ENCODE data around the gene BUD23. TPM values are rescaled to one million over a fixed set of nuclear protein-coding genes. Genes with fewer than 3 reads are reported as not detected.
A peak's percentile ranks its signal among the peaks of the same experiment; 100 is the strongest.

Gene BUD23
- total and polyA plus RNA-seq, 2 experiments from 2014 or later, result 62.1 to 117 TPM

DNA sequence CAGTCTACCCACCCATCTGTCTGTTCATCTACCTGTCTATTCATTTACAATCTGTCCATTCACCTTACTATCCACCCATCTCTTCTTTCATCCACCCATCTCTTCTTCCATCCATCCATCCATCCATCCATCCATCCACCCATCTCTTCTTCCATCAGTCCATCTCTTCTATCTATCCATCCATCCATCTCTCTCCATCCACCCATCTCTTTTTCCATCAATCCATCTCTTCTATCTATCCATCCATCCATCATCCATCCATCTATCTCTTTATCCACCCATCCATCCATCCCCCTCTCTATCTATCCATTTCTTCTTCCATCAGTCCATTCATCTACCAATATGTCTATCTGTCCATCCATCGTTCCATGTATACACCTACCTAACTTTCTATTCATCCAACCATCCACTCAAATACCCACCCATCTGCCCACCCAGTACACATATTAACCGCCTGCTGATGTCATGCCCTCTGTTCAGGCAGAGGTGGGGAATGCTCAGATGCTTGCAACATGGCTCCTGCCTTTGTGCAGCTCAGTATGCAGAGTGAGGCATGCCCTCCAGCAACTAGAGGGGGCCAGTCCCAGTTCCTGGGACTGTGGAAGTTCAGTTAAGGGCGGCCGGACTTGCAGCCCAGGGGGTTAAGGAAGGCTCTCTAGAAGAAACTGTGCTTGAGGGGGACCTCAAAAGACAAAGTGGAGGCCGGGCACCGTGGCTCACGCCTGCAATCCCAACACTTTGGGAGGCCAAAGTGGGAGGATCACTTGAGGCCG lies 47.8 kb upstream of the BUD23 start:
- Mint-ChIP-seq H3K9me3 (peaks cover 3% of the 10 kb centered on the region; the same call in 2 of the 3 replicates), H3K4me1 (peaks cover 3% of the 10 kb centered on the region; the same call in 2 of the 3 replicates), H3K4me3 (no peak overlapping the region), H3K27me3 (ENCODE audit: insufficient read depth, low read depth, poor library complexity) (peaks cover 11% of the 10 kb centered on the region), H3K27ac (no peak overlapping the region), H3K36me3 (ENCODE audit: low read depth) (no peaks in the 10 kb centered on the region)
- Histone ChIP-seq H3K27me3 (ENCODE audit: insufficient read depth) (no peaks in the 10 kb centered on the region), H3K4me3 (no peak overlapping the region), H3K79me2 (replicated peaks; ENCODE audit: insufficient read depth) (no peaks in the 10 kb centered on the region), H3K36me3 (ENCODE audit: insufficient read depth) (no peaks in the 10 kb centered on the region), H4K20me1 (replicated peaks; ENCODE audit: insufficient read depth) (no peaks in the 10 kb centered on the region; the same call in 1 of the 2 replicates), H3K27ac (ENCODE audit: low read depth) (no peak overlapping the region), H3K9me2 (ENCODE audit: insufficient read depth) (no peaks in the 10 kb centered on the region; the same call in 1 of the 2 replicates), H3K4me1 (ENCODE audit: insufficient read depth) (no peaks in the 10 kb centered on the region), H3K4me2 (no peak overlapping the region; the same call in 1 of the 2 replicates), H2AFZ (no peak overlapping the region), H3F3A (replicated peaks; ENCODE audit: low read depth) (no peaks in the 10 kb centered on the region)
- DNase-seq (ENCODE audit: low spot score) (no peak), ATAC-seq (peak; percentile 38; the same call in 2 of the 3 replicates)
- no peak for TF ChIP-seq REST (IDR thresholded peaks at IDR 0.05; ENCODE audit: unreplicated experiment)

GRCh38 chr7:73638911-73639310 lies 44.5 kb upstream of the BUD23 start:
- Histone ChIP-seq H3K79me2 (replicated peaks; ENCODE audit: insufficient read depth) (no peaks in the 10 kb centered on the region), H3K4me2 (no peak overlapping the region), H3K27me3 (ENCODE audit: insufficient read depth) (no peaks in the 10 kb centered on the region), H3F3A (replicated peaks; ENCODE audit: low read depth) (no peaks in the 10 kb centered on the region), H3K4me3 (no peak overlapping the region), H2AFZ (no peak overlapping the region), H3K9me2 (ENCODE audit: insufficient read depth) (no peaks in the 10 kb centered on the region; the same call in 1 of the 2 replicates), H3K27ac (ENCODE audit: low read depth) (no peak overlapping the region), H3K4me1 (ENCODE audit: insufficient read depth) (no peaks in the 10 kb centered on the region), H4K20me1 (replicated peaks; ENCODE audit: insufficient read depth) (no peaks in the 10 kb centered on the region), H3K36me3 (ENCODE audit: insufficient read depth) (no peaks in the 10 kb centered on the region)
- no peak for DNase-seq (ENCODE audit: low spot score)
- Mint-ChIP-seq H3K9me3 (peaks cover 3% of the 10 kb centered on the region; the same call in 2 of the 3 replicates), H3K4me3 (no peak overlapping the region), H3K4me1 (peaks cover 3% of the 10 kb centered on the region; the same call in 2 of the 3 replicates), H3K27me3 (ENCODE audit: insufficient read depth, low read depth, poor library complexity) (peaks cover 11% of the 10 kb centered on the region), H3K36me3 (ENCODE audit: low read depth) (no peaks in the 10 kb centered on the region), H3K27ac (no peak overlapping the region)
- no peak for ATAC-seq
- TF ChIP-seq EZH2phosphoT487 (IDR thresholded peaks at IDR 0.05; ENCODE audit: unreplicated experiment) (no peak), NANOG (IDR thresholded peaks at IDR 0.05; ENCODE audit: borderline replicate concordance) (no peak), EZH2 (IDR thresholded peaks at IDR 0.05; ENCODE audit: low read depth, unreplicated experiment) (no peak), ZNF114 (CRISPR knock-in tag; IDR thresholded peaks at IDR 0.05) (no peak)

DNA sequence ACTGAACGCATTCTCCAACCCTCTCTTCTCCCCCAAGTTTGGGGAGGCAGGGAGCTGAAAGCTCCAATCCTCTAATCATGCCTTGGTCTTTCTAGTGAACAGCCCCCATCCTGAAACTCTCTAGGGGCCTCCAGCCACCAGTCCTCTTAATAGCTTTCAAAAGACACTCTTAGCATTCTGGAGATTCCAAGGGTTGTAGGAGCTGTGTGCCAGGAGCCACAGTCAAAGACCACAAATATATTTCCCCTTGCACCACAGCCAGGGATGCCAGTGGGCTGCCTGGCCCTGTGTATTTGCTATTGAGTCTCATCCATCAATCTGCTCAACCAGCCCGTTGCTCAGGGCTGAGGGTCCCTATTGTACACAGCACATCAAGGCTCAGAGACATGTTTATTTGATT lies 40.6 kb upstream of the BUD23 start:
- Histone ChIP-seq H3K9me2 (ENCODE audit: insufficient read depth) (no peaks in the 10 kb centered on the region), H3K36me3 (ENCODE audit: insufficient read depth) (no peaks in the 10 kb centered on the region), H3K4me1 (ENCODE audit: insufficient read depth) (peaks cover 6% of the 10 kb centered on the region; the same call in 1 of the 2 replicates), H4K20me1 (replicated peaks; ENCODE audit: insufficient read depth) (no peaks in the 10 kb centered on the region), H3K27me3 (ENCODE audit: insufficient read depth) (peaks cover 14% of the 10 kb centered on the region), H3K79me2 (replicated peaks; ENCODE audit: insufficient read depth) (no peaks in the 10 kb centered on the region), H3K27ac (ENCODE audit: low read depth) (no peak overlapping the region), H3K4me3 (no peak overlapping the region), H2AFZ (no peak overlapping the region), H3F3A (replicated peaks; ENCODE audit: low read depth) (no peaks in the 10 kb centered on the region), H3K4me2 (no peak overlapping the region)
- Mint-ChIP-seq H3K9me3 (peaks cover 3% of the 10 kb centered on the region; the same call in 1 of the 3 replicates), H3K36me3 (ENCODE audit: low read depth) (no peaks in the 10 kb centered on the region), H3K4me1 (peaks cover 3% of the 10 kb centered on the region), H3K27me3 (ENCODE audit: insufficient read depth, low read depth, poor library complexity) (peaks cover 16% of the 10 kb centered on the region), H3K27ac (no peak overlapping the region), H3K4me3 (no peak overlapping the region)
- ATAC-seq, result no peak
- DNase-seq (ENCODE audit: low spot score), result no peak
- TF ChIP-seq POLR2AphosphoS5 (IDR thresholded peaks at IDR 0.05; ENCODE audit: low read depth), result no peak
- no peak for TF ChIP-seq ZNF114 (CRISPR knock-in tag; IDR thresholded peaks at IDR 0.05)
- no peak for TF ChIP-seq JUNB (IDR thresholded peaks at IDR 0.05; ENCODE audit: unreplicated experiment)

Measured in GM23338 (cell line).